DND-41 (cell line): Measurements from ENCODE around the gene PRKRIP1.

Experiments
- EZH2 ChIP-seq: IDR thresholded peaks from 3 replicates; pipeline ENCODE4 v1.6.1; 2012; ENCODE audit warnings: borderline replicate concordance, low read depth, mild to moderate bottlenecking, moderate library complexity, low read length, inconsistent platforms; ENCODE audit not compliant: severe bottlenecking
- TF ChIP-seq, protein P1 (sequence below): IDR thresholded peaks from 2 replicates; pipeline ENCODE4 v1.5.1; 2012; ENCODE audit warnings: borderline replicate concordance, low read length, moderate library complexity, mild to moderate bottlenecking; ENCODE audit not compliant: poor library complexity, severe bottlenecking; ENCODE audit errors: extremely low read depth

DNA sequence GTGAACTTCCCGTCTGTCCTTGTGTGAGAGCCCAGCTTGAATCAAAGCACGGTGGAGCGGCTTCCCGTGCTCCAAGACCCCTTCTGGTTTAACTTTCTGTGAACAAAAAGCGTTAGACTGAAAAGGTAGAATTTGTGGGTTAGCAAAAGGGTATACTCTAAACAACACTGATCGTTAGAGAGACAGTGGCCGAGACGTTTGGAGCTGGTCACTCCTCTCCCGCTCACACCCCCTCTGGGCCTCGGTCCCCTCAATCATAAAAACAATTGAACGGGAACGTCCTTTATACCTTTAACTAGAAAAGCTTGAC, 502 bp downstream of the PRKRIP1 start:
- TF ChIP-seq, protein P1, sequence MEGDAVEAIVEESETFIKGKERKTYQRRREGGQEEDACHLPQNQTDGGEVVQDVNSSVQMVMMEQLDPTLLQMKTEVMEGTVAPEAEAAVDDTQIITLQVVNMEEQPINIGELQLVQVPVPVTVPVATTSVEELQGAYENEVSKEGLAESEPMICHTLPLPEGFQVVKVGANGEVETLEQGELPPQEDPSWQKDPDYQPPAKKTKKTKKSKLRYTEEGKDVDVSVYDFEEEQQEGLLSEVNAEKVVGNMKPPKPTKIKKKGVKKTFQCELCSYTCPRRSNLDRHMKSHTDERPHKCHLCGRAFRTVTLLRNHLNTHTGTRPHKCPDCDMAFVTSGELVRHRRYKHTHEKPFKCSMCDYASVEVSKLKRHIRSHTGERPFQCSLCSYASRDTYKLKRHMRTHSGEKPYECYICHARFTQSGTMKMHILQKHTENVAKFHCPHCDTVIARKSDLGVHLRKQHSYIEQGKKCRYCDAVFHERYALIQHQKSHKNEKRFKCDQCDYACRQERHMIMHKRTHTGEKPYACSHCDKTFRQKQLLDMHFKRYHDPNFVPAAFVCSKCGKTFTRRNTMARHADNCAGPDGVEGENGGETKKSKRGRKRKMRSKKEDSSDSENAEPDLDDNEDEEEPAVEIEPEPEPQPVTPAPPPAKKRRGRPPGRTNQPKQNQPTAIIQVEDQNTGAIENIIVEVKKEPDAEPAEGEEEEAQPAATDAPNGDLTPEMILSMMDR, result no peak
- no peak for TF ChIP-seq EZH2
